IMR-90 (cell line): ENCODE measurements around the gene TMTC1. TPM values are rescaled to one million over a fixed set of nuclear protein-coding genes. Genes with fewer than 3 reads are reported as not detected.

Source experiments
- ATAC-seq: fragments of 200-7000 bp; cut with Tn5 transposase; 2 replicates; pipeline ENCODE4 v1.9.1; 2020; ENCODE audit warnings: low read depth, mild to moderate bottlenecking, moderate library complexity
- BruUV-seq: library from RNA; stranded (reverse); fragments of 400-500 nt; replicated peaks from 2 replicates; lab custom pipeline; 2021; lab: Mats Ljungman, UMichigan
- CTCF ChIA-PET: fragments of 300-600 bp; formaldehyde crosslinking; extraction: SDS; loops from one replicate; lab custom pipeline; 2021; ENCODE audit warnings: antibody characterized with exemption; lab: Yijun Ruan, JAX
- POLR2A ChIA-PET: fragments of 300-600 bp; sonication (Branson Sonifier 250); formaldehyde crosslinking; loops from one replicate; lab custom pipeline; 2022; ENCODE audit warnings: antibody characterized with exemption; ENCODE audit not compliant: unreplicated experiment; lab: Charles Lee
- DNase-seq: peaks from one replicate; pipeline ENCODE4 v3.0.0; 2013
- H2AFZ ChIP-seq: replicated peaks from 2 replicates; pipeline ENCODE3; 2013; ENCODE audit warnings: low read length, mild to moderate bottlenecking; ENCODE audit not compliant: poor library complexity
- H2AK5ac ChIP-seq: 2 replicates; pipeline ENCODE4 v1.6.1; 2013; ENCODE audit warnings: low read depth, low read length, inconsistent platforms
- H2AK9ac ChIP-seq: replicated peaks from 2 replicates; pipeline ENCODE3; 2013; ENCODE audit warnings: mild to moderate bottlenecking, low read depth, low read length, moderate library complexity; ENCODE audit not compliant: poor library complexity
- H2BK120ac ChIP-seq: 2 replicates; pipeline ENCODE4 v1.6.1; 2013; ENCODE audit warnings: low read depth, low read length, inconsistent platforms
- H2BK15ac ChIP-seq: 3 replicates; pipeline ENCODE4 v1.6.1; 2013; ENCODE audit warnings: low read depth, low read length, inconsistent platforms
- H2BK20ac ChIP-seq: 2 replicates; pipeline ENCODE4 v1.6.1; 2013; ENCODE audit warnings: low read depth, mild to moderate bottlenecking, inconsistent platforms, low read length, moderate library complexity
- H2BK5ac ChIP-seq: 2 replicates; pipeline ENCODE4 v1.6.1; 2013; ENCODE audit warnings: mild to moderate bottlenecking, low read depth, low read length, inconsistent platforms; ENCODE audit not compliant: poor library complexity, severe bottlenecking
- H3K14ac ChIP-seq: replicated peaks from 2 replicates; pipeline ENCODE4 v1.6.1; 2013; ENCODE audit warnings: low read depth, low read length, inconsistent platforms
- H3K18ac ChIP-seq: 2 replicates; pipeline ENCODE4 v1.6.1; 2013; ENCODE audit warnings: low read depth, low read length, control low read depth
- H3K23ac ChIP-seq: 2 replicates; pipeline ENCODE4 v1.6.1; 2013; ENCODE audit warnings: low read depth, low read length, inconsistent platforms
- H3K27ac ChIP-seq: 2 replicates; pipeline ENCODE4 v1.5.1; 2013; ENCODE audit warnings: mild to moderate bottlenecking, control low read depth, low read length; ENCODE audit not compliant: insufficient read depth
- H3K27me3 ChIP-seq: 2 replicates; pipeline ENCODE4 v1.6.1; 2013; ENCODE audit warnings: low read length; ENCODE audit not compliant: control insufficient read depth, insufficient read depth
- H3K36me3 ChIP-seq: 2 replicates; pipeline ENCODE4 v1.6.1; 2013; ENCODE audit warnings: low read length, mixed read lengths; ENCODE audit not compliant: control insufficient read depth, insufficient read depth
- H3K4ac ChIP-seq: 2 replicates; pipeline ENCODE4 v1.6.1; 2013; ENCODE audit warnings: low read depth, low read length, inconsistent platforms
- H3K4me1 ChIP-seq: 2 replicates; pipeline ENCODE4 v1.6.1; 2013; ENCODE audit warnings: low read length, mixed read lengths; ENCODE audit not compliant: control insufficient read depth, insufficient read depth
- H3K4me2 ChIP-seq: 2 replicates; pipeline ENCODE4 v1.6.1; 2013; ENCODE audit warnings: low read depth, mild to moderate bottlenecking, control low read depth, low read length, moderate library complexity
- H3K4me3 ChIP-seq: 2 replicates; pipeline ENCODE4 v1.5.1; 2013; ENCODE audit warnings: low read depth, mild to moderate bottlenecking, control low read depth, low read length, moderate library complexity; ENCODE audit not compliant: insufficient read depth
- H3K56ac ChIP-seq: 2 replicates; pipeline ENCODE4 v1.6.1; 2013; ENCODE audit warnings: low read length, inconsistent platforms; ENCODE audit not compliant: insufficient read depth; ENCODE audit errors: extremely low read depth
- H3K79me1 ChIP-seq, 2 experiments: 2 replicates each; pipeline ENCODE4 v1.6.1; 2013; ENCODE audit warnings: low read length in 2 of 2, inconsistent platforms in 1 of 2, low read depth in 1 of 2
- H3K9ac ChIP-seq: 2 replicates; pipeline ENCODE4 v1.6.1; 2013; ENCODE audit warnings: low read depth, low read length, control low read depth
- H3K9me1 ChIP-seq: 2 replicates; pipeline ENCODE4 v1.6.1; 2013; ENCODE audit warnings: low read length, inconsistent platforms; ENCODE audit not compliant: insufficient read depth
- H3K9me3 ChIP-seq: 2 replicates; pipeline ENCODE4 v1.6.1; 2013; ENCODE audit warnings: low read length; ENCODE audit not compliant: control insufficient read depth, insufficient read depth
- H4K20me1 ChIP-seq: 2 replicates; pipeline ENCODE4 v1.6.1; 2013; ENCODE audit warnings: low read length, inconsistent platforms; ENCODE audit not compliant: insufficient read depth
- H4K5ac ChIP-seq: 2 replicates; pipeline ENCODE4 v1.6.1; 2013; ENCODE audit warnings: mild to moderate bottlenecking, low read depth, low read length, control low read depth
- H4K8ac ChIP-seq, 2 experiments: 2 replicates each; pipeline ENCODE4 v1.6.1; 2013; ENCODE audit warnings: low read depth in 2 of 2, low read length in 2 of 2, control low read depth in 1 of 2, inconsistent platforms in 1 of 2
- H4K91ac ChIP-seq: 2 replicates; pipeline ENCODE4 v1.6.1; 2013; ENCODE audit warnings: low read depth, low read length, inconsistent platforms; ENCODE audit not compliant: insufficient read depth
- BHLHE40 ChIP-seq: fragments of 150-350 bp; IDR thresholded peaks from 2 replicates; pipeline ENCODE4 v1.6.1; 2016; ENCODE audit warnings: mild to moderate bottlenecking, low read depth, low read length
- CEBPB ChIP-seq: IDR thresholded peaks from 2 replicates; pipeline ENCODE4 v1.6.1; 2012; ENCODE audit warnings: low read depth, low read length, improper control_type of control experiment
- CHD1 ChIP-seq: IDR thresholded peaks from 2 replicates; pipeline ENCODE4 v1.6.1; 2012; ENCODE audit warnings: low read depth, low read length, improper control_type of control experiment
- FOS ChIP-seq: fragments of 150-350 bp; IDR thresholded peaks from 2 replicates; pipeline ENCODE4 v1.6.1; 2016; ENCODE audit warnings: low read depth, low read length
- MAFK ChIP-seq: IDR thresholded peaks from 2 replicates; pipeline ENCODE4 v1.6.1; 2012; ENCODE audit warnings: low read depth, low read length, improper control_type of control experiment
- MAZ ChIP-seq: IDR thresholded peaks from 2 replicates; pipeline ENCODE4 v1.6.1; 2012; ENCODE audit warnings: low read depth, mild to moderate bottlenecking, low read length, improper control_type of control experiment, moderate library complexity, borderline replicate concordance
- MXI1 ChIP-seq: IDR thresholded peaks from 2 replicates; pipeline ENCODE4 v1.6.1; 2012; ENCODE audit warnings: low read depth, mild to moderate bottlenecking, low read length, moderate library complexity, borderline replicate concordance
- NFE2L2 ChIP-seq: fragments of 150-350 bp; IDR thresholded peaks from 2 replicates; pipeline ENCODE4 v1.6.1; 2016; ENCODE audit warnings: low read depth, mild to moderate bottlenecking, low read length
- POLR2A ChIP-seq: IDR thresholded peaks from 2 replicates; pipeline ENCODE4 v1.6.1; 2012; ENCODE audit warnings: mild to moderate bottlenecking, low read depth, low read length
- RAD21 ChIP-seq: IDR thresholded peaks from 2 replicates; pipeline ENCODE4 v1.6.1; 2012; ENCODE audit warnings: low read length, improper control_type of control experiment
- RCOR1 ChIP-seq: IDR thresholded peaks from 2 replicates; pipeline ENCODE4 v1.6.1; 2012; ENCODE audit warnings: mild to moderate bottlenecking, low read length, improper control_type of control experiment; ENCODE audit not compliant: insufficient replicate concordance
- RFX5 ChIP-seq: IDR thresholded peaks from 2 replicates; pipeline ENCODE4 v1.8.0; 2012; ENCODE audit warnings: low read depth, mild to moderate bottlenecking, low read length, moderate library complexity
- SMC3 ChIP-seq: fragments of 150-350 bp; IDR thresholded peaks from 2 replicates; pipeline ENCODE4 v1.6.1; 2016; ENCODE audit warnings: low read depth, mild to moderate bottlenecking, antibody characterized with exemption, low read length, moderate library complexity
- dilution Hi-C: fragments of 300-500 bp; cut with HindIII; formaldehyde crosslinking; loops from one replicate; pipeline ENCODE4 v1.14.3; 2018; ENCODE audit warnings: low sequenced_read_pairs; ENCODE audit not compliant: unreplicated experiment
- in situ Hi-C: fragments of 300-500 bp; cut with MboI; formaldehyde crosslinking; loops from 3 replicates; pipeline ENCODE4 v1.14.3; 2019; ENCODE audit warnings: low sequenced_read_pairs, inconsistent platforms, mixed read lengths
- intact Hi-C: fragments of 100-400 bp; cut with micrococcal nuclease; formaldehyde crosslinking; loops from 2 replicates; pipeline ENCODE4 v1.10.0; 2022
- polyA plus RNA-seq, 3 experiments: library from polyadenylated mRNA; depleted of rRNA; stranded (reverse); fragments of >200 nt; gene quantifications; 2 replicates each; pipeline ENCODE4 v1.2.3, GENCODE V29; 2012; ENCODE audit warnings: low replicate concordance in 1 of 3
- total RNA-seq: library from RNA; depleted of rRNA; stranded (reverse); fragments of >200 nt; gene quantifications from 2 replicates; pipeline ENCODE4 v1.2.3, GENCODE V29; 2012
- TF ChIP-seq, protein P1 (sequence below): fragments of 150-350 bp; IDR thresholded peaks from 2 replicates; pipeline ENCODE4 v1.6.1; 2016; ENCODE audit warnings: low read depth, mild to moderate bottlenecking, low read length, moderate library complexity, borderline replicate concordance
- TF ChIP-seq, protein P2 (sequence below): fragments of 150-350 bp; IDR thresholded peaks from 2 replicates; pipeline ENCODE4 v1.6.1; 2017; ENCODE audit warnings: mild to moderate bottlenecking, antibody characterized with exemption, low read length, low read depth
- TF ChIP-seq, protein P3 (sequence below): conservative IDR thresholded peaks from 2 replicates; pipeline ENCODE4 v1.5.1; 2012; ENCODE audit warnings: mild to moderate bottlenecking, low read depth, low read length, improper control_type of control experiment

TMTC1 gene
- total and polyA plus RNA-seq, 2 of the 4 experiments (the other 2 are of a cell fraction) = 12.5 to 36.4 TPM

DNA sequence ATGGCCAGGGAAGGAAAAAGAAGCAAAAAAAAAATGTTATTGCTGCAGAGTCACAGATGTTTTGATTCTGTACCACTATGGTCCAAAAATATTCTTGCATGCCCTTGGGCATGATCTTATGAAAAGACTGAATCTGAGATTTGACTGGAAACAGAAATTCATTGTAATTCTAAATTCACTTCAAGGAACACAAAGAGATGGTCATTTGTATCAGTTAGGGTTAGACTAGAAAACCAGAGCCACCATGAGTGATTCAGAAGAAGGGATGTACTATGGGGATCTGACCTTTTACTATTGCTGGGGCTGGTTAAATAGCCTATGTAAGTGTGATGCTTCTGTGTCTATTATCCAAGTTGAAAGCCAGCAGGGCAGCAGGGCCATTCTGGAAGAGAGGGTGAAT lies 5.2 kb downstream of the TMTC1 start:
- BruUV-seq = no TSS peak

More for the DNA sequence above, 5.2 kb downstream of the TMTC1 start:
- Histone ChIP-seq H3K36me3 (peaks cover 4% of the 10 kb centered on the region; the same call in 1 of the 2 replicates), H2BK15ac (no peak overlapping the region), H2AK9ac (no peak overlapping the region), H3K9me3 (no peaks in the 10 kb centered on the region; the same call in 1 of the 2 replicates), H4K8ac (no peak overlapping the region), H3K4ac (no peak overlapping the region), H3K4me3 (no peak overlapping the region), H3K18ac (no peak overlapping the region), H3K56ac (no peak overlapping the region), H2AFZ (no peak overlapping the region), H3K4me2 (no peak overlapping the region), H3K27ac (no peak overlapping the region), H4K20me1 (peaks cover 33% of the 10 kb centered on the region), H2BK20ac (no peak overlapping the region), H3K14ac (no peak overlapping the region), H3K4me1 (peaks cover 6% of the 10 kb centered on the region), H2AK5ac (no peak overlapping the region), H3K9ac (no peak overlapping the region), H3K27me3 (no peaks in the 10 kb centered on the region), H3K9me1 (no peaks in the 10 kb centered on the region), H3K23ac (no peak overlapping the region), H4K5ac (no peak overlapping the region), H2BK5ac (no peak overlapping the region), H3K79me1 (peaks cover 26 to 55% of the 10 kb centered on the region in 2 experiments), H2BK120ac (no peak overlapping the region), H4K91ac (no peak overlapping the region)
- in situ Hi-C loops = no loop called here
- ATAC-seq = no peak
- POLR2A ChIA-PET = no interaction called here
- dilution Hi-C loops = no loop called here
- intact Hi-C loops = no loop called here
- TF ChIP-seq MXI1 = no peak
- no peak for TF ChIP-seq BHLHE40
- no peak for TF ChIP-seq CHD1
- no peak for TF ChIP-seq SMC3
- TF ChIP-seq, protein P1, sequence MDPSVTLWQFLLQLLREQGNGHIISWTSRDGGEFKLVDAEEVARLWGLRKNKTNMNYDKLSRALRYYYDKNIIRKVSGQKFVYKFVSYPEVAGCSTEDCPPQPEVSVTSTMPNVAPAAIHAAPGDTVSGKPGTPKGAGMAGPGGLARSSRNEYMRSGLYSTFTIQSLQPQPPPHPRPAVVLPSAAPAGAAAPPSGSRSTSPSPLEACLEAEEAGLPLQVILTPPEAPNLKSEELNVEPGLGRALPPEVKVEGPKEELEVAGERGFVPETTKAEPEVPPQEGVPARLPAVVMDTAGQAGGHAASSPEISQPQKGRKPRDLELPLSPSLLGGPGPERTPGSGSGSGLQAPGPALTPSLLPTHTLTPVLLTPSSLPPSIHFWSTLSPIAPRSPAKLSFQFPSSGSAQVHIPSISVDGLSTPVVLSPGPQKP = no peak
- TF ChIP-seq RCOR1 = no peak
- TF ChIP-seq RFX5 = no peak
- no peak for TF ChIP-seq CEBPB
- TF ChIP-seq MAZ = no peak
- TF ChIP-seq NFE2L2 = no peak
- TF ChIP-seq RAD21 = no peak
- TF ChIP-seq, protein P2, sequence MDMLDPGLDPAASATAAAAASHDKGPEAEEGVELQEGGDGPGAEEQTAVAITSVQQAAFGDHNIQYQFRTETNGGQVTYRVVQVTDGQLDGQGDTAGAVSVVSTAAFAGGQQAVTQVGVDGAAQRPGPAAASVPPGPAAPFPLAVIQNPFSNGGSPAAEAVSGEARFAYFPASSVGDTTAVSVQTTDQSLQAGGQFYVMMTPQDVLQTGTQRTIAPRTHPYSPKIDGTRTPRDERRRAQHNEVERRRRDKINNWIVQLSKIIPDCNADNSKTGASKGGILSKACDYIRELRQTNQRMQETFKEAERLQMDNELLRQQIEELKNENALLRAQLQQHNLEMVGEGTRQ = no peak
- TF ChIP-seq MAFK = no peak
- TF ChIP-seq FOS = no peak
- TF ChIP-seq POLR2A = no peak
- TF ChIP-seq, protein P3, sequence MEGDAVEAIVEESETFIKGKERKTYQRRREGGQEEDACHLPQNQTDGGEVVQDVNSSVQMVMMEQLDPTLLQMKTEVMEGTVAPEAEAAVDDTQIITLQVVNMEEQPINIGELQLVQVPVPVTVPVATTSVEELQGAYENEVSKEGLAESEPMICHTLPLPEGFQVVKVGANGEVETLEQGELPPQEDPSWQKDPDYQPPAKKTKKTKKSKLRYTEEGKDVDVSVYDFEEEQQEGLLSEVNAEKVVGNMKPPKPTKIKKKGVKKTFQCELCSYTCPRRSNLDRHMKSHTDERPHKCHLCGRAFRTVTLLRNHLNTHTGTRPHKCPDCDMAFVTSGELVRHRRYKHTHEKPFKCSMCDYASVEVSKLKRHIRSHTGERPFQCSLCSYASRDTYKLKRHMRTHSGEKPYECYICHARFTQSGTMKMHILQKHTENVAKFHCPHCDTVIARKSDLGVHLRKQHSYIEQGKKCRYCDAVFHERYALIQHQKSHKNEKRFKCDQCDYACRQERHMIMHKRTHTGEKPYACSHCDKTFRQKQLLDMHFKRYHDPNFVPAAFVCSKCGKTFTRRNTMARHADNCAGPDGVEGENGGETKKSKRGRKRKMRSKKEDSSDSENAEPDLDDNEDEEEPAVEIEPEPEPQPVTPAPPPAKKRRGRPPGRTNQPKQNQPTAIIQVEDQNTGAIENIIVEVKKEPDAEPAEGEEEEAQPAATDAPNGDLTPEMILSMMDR = no peak
- DNase-seq = no peak
- CTCF ChIA-PET = interaction anchor here (0.7 kb wide), 1 partner anchor 35 kb away, joined by 3 read pairs; no protein-coding TSS in a partner anchor
